ENCODE measurements around the gene ASAP2.
A peak's percentile ranks its signal among the peaks of the same experiment; 100 is the strongest.
"Not testable (repeated sequence)": the region's sequence is repeated elsewhere in the genome, so short reads cannot be mapped to it uniquely, and the experiment has no call there.

Gene ASAP2

GRCh38 chr2:9251154-9252001 lies 44.8 kb downstream of the ASAP2 start:
- peak; percentile 84 for DNase-seq (ENCODE audit: low spot score)

- no peak for DNase-seq (ENCODE audit: low spot score)
Measured at GRCh38 chr2:9252002-9252357, 45.4 kb downstream of the ASAP2 start.

- DNase-seq (ENCODE audit: low spot score), result no peak
Measured at GRCh38 chr2:9255416-9255815, 48.8 kb downstream of the ASAP2 start.

GRCh38 chr2:9256147-9256546 lies 49.5 kb downstream of the ASAP2 start:
- DNase-seq (ENCODE audit: low spot score), result no peak

- DNase-seq (ENCODE audit: low spot score), result no peak
Measured at GRCh38 chr2:9256570-9257043, 50.0 kb downstream of the ASAP2 start.

GRCh38 chr2:9258501-9258900 lies 51.9 kb downstream of the ASAP2 start:
- DNase-seq (ENCODE audit: low spot score), result no peak

- no peak for DNase-seq (ENCODE audit: low spot score)
Measured at GRCh38 chr2:9258953-9259399, 52.4 kb downstream of the ASAP2 start.

- DNase-seq (ENCODE audit: low spot score), result peak; percentile 78
Measured at GRCh38 chr2:9260464-9260918, 53.9 kb downstream of the ASAP2 start.

GRCh38 chr2:9261231-9261883 lies 54.7 kb downstream of the ASAP2 start:
- no peak for DNase-seq (ENCODE audit: low spot score)

GRCh38 chr2:9262671-9263171 lies 56.1 kb downstream of the ASAP2 start:
- DNase-seq (ENCODE audit: low spot score), result no peak

GRCh38 chr2:9263428-9263827 lies 56.8 kb downstream of the ASAP2 start:
- no peak for DNase-seq (ENCODE audit: low spot score)

GRCh38 chr2:9264301-9264700 lies 57.7 kb downstream of the ASAP2 start:
- DNase-seq (ENCODE audit: low spot score), result no peak

GRCh38 chr2:9266711-9267110 lies 60.1 kb downstream of the ASAP2 start:
- DNase-seq (ENCODE audit: low spot score), result no peak

- not testable (repeated sequence) for DNase-seq (ENCODE audit: low spot score)
Measured at GRCh38 chr2:9267286-9267685, 60.7 kb downstream of the ASAP2 start.

- no peak for DNase-seq (ENCODE audit: low spot score)
Measured at GRCh38 chr2:9268301-9269080, 61.9 kb downstream of the ASAP2 start.

GRCh38 chr2:9269295-9269694 lies 62.7 kb downstream of the ASAP2 start:
- no peak for DNase-seq (ENCODE audit: low spot score)

- DNase-seq (ENCODE audit: low spot score), result no peak
Measured at GRCh38 chr2:9269695-9270360, 63.2 kb downstream of the ASAP2 start.

- DNase-seq (ENCODE audit: low spot score), result no peak
Measured at GRCh38 chr2:9271091-9271490, 64.5 kb downstream of the ASAP2 start.

- DNase-seq (ENCODE audit: low spot score), result no peak
Measured at GRCh38 chr2:9271691-9272090, 65.1 kb downstream of the ASAP2 start.

- no peak for DNase-seq (ENCODE audit: low spot score)
Measured at GRCh38 chr2:9273486-9274130, 67.0 kb downstream of the ASAP2 start.

- DNase-seq (ENCODE audit: low spot score), result no peak
Measured at GRCh38 chr2:9274701-9275343, 68.2 kb downstream of the ASAP2 start.

Data from COLO829 (cell line).